Heart left ventricle (tissue), 16 donors: ENCODE measurements around the gene PGAP1. TPM values are rescaled to one million over a fixed set of nuclear protein-coding genes. Genes with fewer than 3 reads are reported as not detected.

ENCODE experiments used
- ATAC-seq, 4 donors: fragments of 200-7000 bp; cut with Tn5 transposase; one replicate each; pipeline ENCODE4 v1.9.1; 2020 to 2022; ENCODE audit warnings: moderate library complexity in 4 of 4, mild to moderate bottlenecking in 3 of 4, moderate number of reproducible peaks in 1 of 4
- DNase-seq, 5 donors: peaks; one replicate each; pipeline ENCODE4 v3.0.0-alpha.2; 2020
- H3K27ac ChIP-seq, 12 donors: fragments of 200-600 bp; sonication (generic) in 4 of 12; one replicate each; pipeline versions ENCODE4 v1.5.0 to v1.8.0; 2016 to 2022; ENCODE audit warnings: mild to moderate bottlenecking in 2 of 12
- H3K27me3 ChIP-seq, 9 donors: fragments of 200-600 bp; sonication (generic) in 2 of 9; one replicate each; pipeline versions ENCODE4 v1.5.1 to v1.8.0; 2016 to 2022; ENCODE audit warnings: mild to moderate bottlenecking in 3 of 9
- H3K36me3 ChIP-seq, 9 donors: fragments of 200-600 bp; sonication (generic) in 2 of 9; one replicate each; pipeline versions ENCODE4 v1.5.0 to v1.8.0; 2018 to 2022; ENCODE audit warnings: mild to moderate bottlenecking in 2 of 9
- H3K4me1 ChIP-seq, 12 donors: fragments of 200-600 bp; sonication (generic) in 4 of 12; one replicate each; pipeline versions ENCODE4 v1.5.0 to v1.8.0; 2016 to 2022; ENCODE audit warnings: mild to moderate bottlenecking in 3 of 12
- H3K4me3 ChIP-seq, 12 donors: fragments of 200-600 bp; sonication (generic) in 4 of 12; one replicate each; pipeline versions ENCODE4 v1.5.0 to v1.8.0; 2017 to 2022; ENCODE audit warnings: mild to moderate bottlenecking in 9 of 12, moderate library complexity in 4 of 12
- H3K9me3 ChIP-seq, 12 donors: fragments of 200-600 bp; sonication (generic) in 4 of 12; one replicate each; pipeline versions ENCODE4 v1.5.0 to v1.8.0; 2016 to 2022; ENCODE audit warnings: mild to moderate bottlenecking in 1 of 12
- POLR2A ChIP-seq, 2 donors: fragments of 450-650 bp; IDR thresholded peaks; one replicate each; pipeline ENCODE4 v1.6.1; 2017; ENCODE audit warnings: antibody characterized with exemption in 2 of 2, mild to moderate bottlenecking in 2 of 2, moderate library complexity in 2 of 2
- WGBS, 4 donors: extraction: QIAGEN DNeasy Blood & Tissue Kit in 2 of 4; methylation state at CpG; one replicate each; pipeline versions ENCODE4 v1.1.5 to v1.1.7; 2013 to 2018; 5-methylcytosine and 5-hydroxymethylcytosine counted together
- intact Hi-C, 10 donors: fragments of 100-400 bp; cut with DNase I; formaldehyde crosslinking; loops; one replicate each; pipeline versions ENCODE4 v1.11.1 to v1.14.2; 2022
- polyA plus RNA-seq, 2 donors: library from polyadenylated mRNA; stranded (reverse); fragments of 200-250 nt; gene quantifications; one replicate each; pipeline ENCODE4 v1.2.3, GENCODE V29; 2013
- total RNA-seq, 9 donors: library from RNA; depleted of rRNA in 2 of 9; stranded (reverse); fragments of >200 nt in 2 of 9; fragmentation: NEBNext Ultra II Directional in 3 of 9; extraction: Animal tissue kit (Norgen Biotek cat#: 25700) in 3 of 9; gene quantifications; one replicate each; pipeline versions ENCODE4 v1.1.0 to v1.2.4, GENCODE V29; 2016 to 2023
- TF ChIP-seq, protein P1 (sequence below), 12 donors: fragments of 200-600 bp; sonication (generic) in 4 of 12; IDR thresholded peaks; one replicate each; pipeline versions ENCODE4 v1.5.0 to v1.8.0; 2018 to 2022; ENCODE audit warnings: antibody characterized with exemption in 12 of 12, mild to moderate bottlenecking in 5 of 12
- donor health status: ischemic (EF 13 %, LVEDD 7.1; RV severe dilation, severe dysfunction).
- donor health status: healthy with polysubstance abuse.
- donor health status: DM: no; HTN: yes; CAD: no.
- donor health status: DM: no; HTN: no; CAD: no.
- donor health status: ischemic (EF 25% LVEDD 6.9; RV normal size, moderate dysfunction).
- donor health status: ischemic (EF 25% LVEDD 5.7; RV mildly dilated, moderate dysfunction).
- donor health status: healthy.
- donor health status: DM: yes; HTN: yes; CAD: no.
- donor health status: ischemic (EF 35%, LVEDD 5.7; RV mildly dilated, moderate dysfunction).
- donor health status: nonischemic (EF 11% LVEDD 7.7; RV severe dilation, severe dysfunction).
- donor health status: DM: yes; HTN: yes; CAD: no.
- donor health status: PGD.
- donor health status: ischemic (EF 29% LVEDD 5.4; RV normal size, mild dysfunction).
- donor health status: nonischemic (EF 23%, LVEDD 6.1; RV moderate dilation, normal function).

The PGAP1 gene
- total and polyA plus RNA-seq, 11 donors: 1.2 to 8.8 (median 5.2) TPM

DNA sequence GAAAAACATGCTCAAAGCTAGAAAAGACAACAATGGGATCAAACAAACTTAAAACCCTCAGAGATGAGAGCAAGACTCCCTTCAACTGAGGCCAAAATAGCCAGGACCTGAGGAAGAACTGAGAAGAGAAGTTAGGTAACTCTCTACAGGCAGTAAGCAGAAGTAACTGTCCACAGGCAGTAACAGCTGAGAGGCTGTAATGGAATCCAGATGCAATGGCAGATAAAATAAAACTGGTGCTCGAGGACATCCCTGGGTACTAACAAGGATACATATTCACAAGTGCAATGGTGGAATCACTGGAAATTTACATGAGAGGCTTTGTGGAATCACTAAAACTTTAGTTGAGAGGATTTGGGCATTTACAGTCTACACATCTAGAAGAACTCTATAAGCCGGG is 86.9 kb downstream of the PGAP1 start:
- H3K36me3 ChIP-seq: peaks cover 0 to 82% (median 29%) of the 10 kb centered on the region in 9 donors
- no peaks in the 10 kb centered on the region for H3K9me3 ChIP-seq
- no peak overlapping the region for H3K27ac ChIP-seq
- H3K4me1 ChIP-seq: peaks cover 0 to 4% (median 0%) of the 10 kb centered on the region in 12 donors
- intact Hi-C loops: no loop called here
- ATAC-seq (no peak), DNase-seq (no peak)
- 94 to 96% (median 95%) methylated on average over 2 of the region's 2 CpGs for WGBS, 4 donors
- no peak overlapping the region for H3K4me3 ChIP-seq
- no peaks in the 10 kb centered on the region for H3K27me3 ChIP-seq
- TF ChIP-seq POLR2A (IDR thresholded peaks at IDR 0.05): no peak
- TF ChIP-seq, protein P1, sequence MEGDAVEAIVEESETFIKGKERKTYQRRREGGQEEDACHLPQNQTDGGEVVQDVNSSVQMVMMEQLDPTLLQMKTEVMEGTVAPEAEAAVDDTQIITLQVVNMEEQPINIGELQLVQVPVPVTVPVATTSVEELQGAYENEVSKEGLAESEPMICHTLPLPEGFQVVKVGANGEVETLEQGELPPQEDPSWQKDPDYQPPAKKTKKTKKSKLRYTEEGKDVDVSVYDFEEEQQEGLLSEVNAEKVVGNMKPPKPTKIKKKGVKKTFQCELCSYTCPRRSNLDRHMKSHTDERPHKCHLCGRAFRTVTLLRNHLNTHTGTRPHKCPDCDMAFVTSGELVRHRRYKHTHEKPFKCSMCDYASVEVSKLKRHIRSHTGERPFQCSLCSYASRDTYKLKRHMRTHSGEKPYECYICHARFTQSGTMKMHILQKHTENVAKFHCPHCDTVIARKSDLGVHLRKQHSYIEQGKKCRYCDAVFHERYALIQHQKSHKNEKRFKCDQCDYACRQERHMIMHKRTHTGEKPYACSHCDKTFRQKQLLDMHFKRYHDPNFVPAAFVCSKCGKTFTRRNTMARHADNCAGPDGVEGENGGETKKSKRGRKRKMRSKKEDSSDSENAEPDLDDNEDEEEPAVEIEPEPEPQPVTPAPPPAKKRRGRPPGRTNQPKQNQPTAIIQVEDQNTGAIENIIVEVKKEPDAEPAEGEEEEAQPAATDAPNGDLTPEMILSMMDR (IDR thresholded peaks at IDR 0.05): no peak

DNA sequence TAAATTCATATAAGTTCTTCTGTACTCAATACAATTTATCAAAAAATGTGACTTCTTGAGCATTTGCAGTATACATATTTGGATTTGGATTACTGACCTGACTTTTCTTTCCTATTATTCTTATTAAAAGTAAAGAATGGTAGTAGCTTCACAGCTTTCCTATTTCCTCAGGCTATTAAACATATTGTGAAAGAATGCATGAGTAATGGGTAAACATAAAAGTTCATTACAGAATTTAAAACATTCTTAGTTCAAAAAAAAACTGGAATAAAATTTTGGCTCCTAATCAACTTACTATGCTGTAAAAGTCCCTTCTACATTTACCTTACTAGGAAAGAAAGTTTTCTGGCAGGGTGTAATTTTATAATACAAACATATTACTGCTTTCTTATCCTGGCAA is 90.1 kb downstream of the PGAP1 start:
- TF ChIP-seq, protein P1 (IDR thresholded peaks at IDR 0.05): no peak
- H3K27me3 ChIP-seq: no peaks in the 10 kb centered on the region
- peaks cover 0 to 4% (median 0%) of the 10 kb centered on the region in 12 donors for H3K4me1 ChIP-seq
- H3K36me3 ChIP-seq: peaks cover 0 to 52% (median 11%) of the 10 kb centered on the region in 9 donors
- H3K4me3 ChIP-seq: no peak overlapping the region
- intact Hi-C loops: no loop called here
- H3K9me3 ChIP-seq: no peaks in the 10 kb centered on the region
- H3K27ac ChIP-seq: no peak overlapping the region
- no peak for ATAC-seq
- DNase-seq: no peak

DNA sequence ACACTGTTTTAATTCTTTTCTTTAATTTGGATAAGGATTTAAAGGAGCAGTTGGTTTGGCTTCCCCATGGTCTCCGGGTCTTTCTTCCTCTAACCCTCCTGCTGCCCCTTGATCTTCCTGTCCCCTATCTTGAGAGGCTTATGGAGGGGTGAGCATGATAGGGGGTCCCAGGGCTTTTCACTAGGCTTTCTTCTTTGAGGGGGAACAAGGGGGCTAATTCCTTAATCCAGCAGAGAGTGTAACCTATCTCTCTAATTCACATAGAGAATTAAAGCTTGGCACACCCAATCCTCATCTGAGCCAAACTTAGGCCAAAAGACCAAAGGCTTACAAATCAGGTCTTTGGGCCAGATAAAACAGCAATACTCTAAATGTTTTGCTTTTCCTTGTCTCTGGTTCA is 95.8 kb downstream of the PGAP1 start:
- Histone ChIP-seq H3K27ac (no peak overlapping the region), H3K36me3 (peaks cover 0 to 5% (median 0%) of the 10 kb centered on the region in 9 donors), H3K9me3 (no peaks in the 10 kb centered on the region), H3K4me1 (no peaks in the 10 kb centered on the region), H3K27me3 (no peaks in the 10 kb centered on the region), H3K4me3 (no peak overlapping the region)
- intact Hi-C loops: no loop called here
- ATAC-seq: no peak
- no peak for DNase-seq
- TF ChIP-seq, protein P1 (IDR thresholded peaks at IDR 0.05): no peak
- no peak for TF ChIP-seq POLR2A (IDR thresholded peaks at IDR 0.05)
- 83 to 96% (median 90%) methylated on average over 1 of the region's 1 CpG for WGBS, 4 donors

DNA sequence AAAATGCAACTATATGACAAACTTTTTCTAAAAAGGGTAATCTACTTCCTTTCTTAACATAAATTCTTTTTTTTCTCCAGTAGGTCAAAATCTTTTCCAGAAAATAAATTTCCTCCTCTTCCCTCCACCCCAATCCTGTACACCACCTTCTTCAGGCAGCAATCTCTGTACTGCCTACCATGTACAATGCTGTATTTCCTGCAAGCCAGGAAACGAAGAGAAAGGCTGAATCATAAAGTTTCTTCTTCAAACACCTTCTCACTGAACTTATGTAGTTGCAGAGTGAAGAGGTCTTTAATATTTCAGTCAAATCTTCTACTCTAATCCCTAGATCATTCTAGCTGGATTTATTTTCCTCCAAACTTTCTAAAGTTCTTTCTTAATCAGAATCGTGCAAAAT is 99.2 kb downstream of the PGAP1 start:
- no peaks in the 10 kb centered on the region for H3K36me3 ChIP-seq
- no peaks in the 10 kb centered on the region for H3K9me3 ChIP-seq
- TF ChIP-seq, protein P1 (IDR thresholded peaks at IDR 0.05): no peak
- TF ChIP-seq POLR2A (IDR thresholded peaks at IDR 0.05): no peak
- no peak overlapping the region for H3K4me3 ChIP-seq
- no peak for ATAC-seq
- no peaks in the 10 kb centered on the region for H3K4me1 ChIP-seq
- intact Hi-C loops: no loop called here
- H3K27ac ChIP-seq: no peak overlapping the region
- H3K27me3 ChIP-seq: no peaks in the 10 kb centered on the region
- WGBS, 4 donors: 66 to 80% (median 74%) methylated on average over 2 of the region's 2 CpGs
- no peak for DNase-seq
